HepG2 (cell line): Measurements from ENCODE around the gene TTC5. TPM values are rescaled to one million over a fixed set of nuclear protein-coding genes. Genes with fewer than 3 reads are reported as not detected.
A peak's percentile ranks its signal among the peaks of the same experiment; 100 is the strongest.

Experiments
- CBX1 ChIP-seq: IDR thresholded peaks from one replicate; pipeline ENCODE4 v1.6.1; 2016; ENCODE audit warnings: antibody characterized with exemption, low read depth
- CC2D1A ChIP-seq: sonication (generic); formaldehyde crosslinking; IDR thresholded peaks from 2 replicates; pipeline ENCODE4 v1.8.1; 2023; ENCODE audit warnings: mild to moderate bottlenecking, missing genetic modification reagents
- ELF3 ChIP-seq: IDR thresholded peaks from 2 replicates; pipeline ENCODE4 v1.6.1; 2016; ENCODE audit warnings: missing genetic modification reagents, missing compliant biosample characterization
- HCFC1 ChIP-seq: fragments of 150-350 bp; IDR thresholded peaks from 2 replicates; pipeline ENCODE4 v1.6.1; 2014; ENCODE audit warnings: low read depth, low read length
- ISX ChIP-seq: sonication (generic); formaldehyde crosslinking; conservative IDR thresholded peaks from 2 replicates; pipeline ENCODE4 v1.5.0; 2020; ENCODE audit warnings: missing genetic modification reagents
- MIER2 ChIP-seq: IDR thresholded peaks from 2 replicates; pipeline ENCODE4 v1.6.1; 2016; ENCODE audit warnings: missing biosample characterization, missing genetic modification reagents
- PRDM4 ChIP-seq: sonication (generic); formaldehyde crosslinking; IDR thresholded peaks from 2 replicates; pipeline ENCODE4 v1.9.0; 2021; ENCODE audit warnings: missing genetic modification reagents, borderline replicate concordance
- USF2 ChIP-seq, 2 experiments: sonication (generic) in 1 of 2; formaldehyde crosslinking in 1 of 2; IDR thresholded peaks; 2 replicates each; pipeline versions ENCODE4 v1.5.1 to v1.6.1; 2011 to 2020; ENCODE audit warnings: borderline replicate concordance in 1 of 2, low read depth in 1 of 2, low read length in 1 of 2, mild to moderate bottlenecking in 1 of 2, missing genetic modification reagents in 1 of 2, moderate library complexity in 1 of 2
- WIZ ChIP-seq: sonication (generic); formaldehyde crosslinking; IDR thresholded peaks from 2 replicates; pipeline ENCODE4 v1.5.1; 2020; ENCODE audit warnings: mild to moderate bottlenecking, missing genetic modification reagents
- ZNF18 ChIP-seq: sonication (generic); formaldehyde crosslinking; IDR thresholded peaks from 2 replicates; pipeline ENCODE4 v1.8.0; 2022; ENCODE audit warnings: mild to moderate bottlenecking, missing genetic modification reagents; ENCODE audit not compliant: insufficient replicate concordance
- ZNF280D ChIP-seq: sonication (generic); formaldehyde crosslinking; IDR thresholded peaks from 2 replicates; pipeline ENCODE4 v1.5.1; 2020; ENCODE audit warnings: mild to moderate bottlenecking, missing genetic modification reagents
- ZNF282 ChIP-seq: fragments of 450-650 bp; IDR thresholded peaks from 2 replicates; pipeline ENCODE4 v1.6.1; 2018; ENCODE audit not compliant: partially characterized antibody
- ZNF580 ChIP-seq: IDR thresholded peaks from 2 replicates; pipeline ENCODE4 v1.6.1; 2016; ENCODE audit warnings: low read depth, borderline replicate concordance
- ZNF782 ChIP-seq: sonication (generic); formaldehyde crosslinking; IDR thresholded peaks from 2 replicates; pipeline ENCODE4 v1.4.0; 2020; ENCODE audit warnings: missing genetic modification reagents, mild to moderate bottlenecking, borderline replicate concordance
- ZNF784 ChIP-seq: sonication (generic); formaldehyde crosslinking; IDR thresholded peaks from 2 replicates; pipeline ENCODE4 v1.5.1; 2020; ENCODE audit warnings: missing genetic modification reagents, mild to moderate bottlenecking, borderline replicate concordance
- ZNF850 ChIP-seq: sonication (generic); formaldehyde crosslinking; conservative IDR thresholded peaks from 2 replicates; pipeline ENCODE4 v1.9.0; 2021; ENCODE audit warnings: mild to moderate bottlenecking, missing genetic modification reagents
- polyA plus RNA-seq, 8 experiments: library from polyadenylated mRNA; depleted of rRNA in 3 of 8; stranded (reverse) in 7 of 8; unstranded in 1 of 8; fragments of >200 nt; fragmentation: Illumina TruSeq in 4 of 8; extraction: Trizol in 4 of 8; gene quantifications; 2 replicates each; pipeline versions ENCODE4 v1.2.1 to v1.2.3, GENCODE V29; 2011 to 2016; ENCODE audit warnings: low read depth in 4 of 8, missing spikeins in 1 of 8, mixed read lengths in 1 of 8; ENCODE audit not compliant: insufficient read depth in 1 of 8
- total RNA-seq, 5 experiments: library from RNA; depleted of rRNA; stranded (reverse); fragments of >200 nt; fragmentation: Illumina TruSeq; extraction: Trizol; gene quantifications; 2 replicates each; pipeline ENCODE4 v1.2.3, GENCODE V29; 2016; ENCODE audit warnings: low read depth in 1 of 5

Gene TTC5
- total and polyA plus RNA-seq, 2 of the 13 experiments (the other 11 are each of a cell fraction or from before 2014, with no cell fraction given) = 8.7 to 28.5 TPM

GRCh38 chr14:20343092-20343861, 37.5 kb upstream of the TTC5 start, which contains the start of gene PARP2 (continued):
- TF ChIP-seq PRDM4 (CRISPR knock-in tag) (no peak), CBX1 (peak; percentile 43), ZNF580 (CRISPR knock-in tag) (peak; percentile 90), WIZ (CRISPR knock-in tag) (no peak; the same call in 1 of the 2 replicates), ZNF280D (CRISPR knock-in tag) (0 out of 2 replicates have a peak, but pooled peaks have one; percentile 25), ZNF18 (CRISPR knock-in tag) (peak; percentile 13), ZNF782 (CRISPR knock-in tag) (peak; percentile 84; the same call in 1 of the 2 replicates), ISX (no peak), ZNF784 (CRISPR knock-in tag) (0 out of 2 replicates have a peak, but pooled peaks have one; percentile 36), USF2 (IDR thresholded peaks at IDR 0.05; ENCODE audit: low read depth, low read length) (no peak), USF2 (CRISPR knock-in tag; IDR thresholded peaks at IDR 0.05; ENCODE audit: borderline replicate concordance) (peak; percentile 50; the same call in 1 of the 2 replicates), HCFC1 (peak; percentile 59), CC2D1A (CRISPR knock-in tag) (no peak), ZNF850 (CRISPR knock-in tag) (no peak), MIER2 (CRISPR knock-in tag) (peak; percentile 86), ZNF282 (no peak), ELF3 (CRISPR knock-in tag) (peak; percentile 66)
